GM19023 (cell line): Measurements from ENCODE around the gene CRYBG2.

ENCODE experiments used
- ATAC-seq: cut with Tn5 transposase; IDR thresholded peaks from one replicate; pipeline ENCODE4 v1.9.1; 2021; ENCODE audit warnings: mild to moderate bottlenecking, moderate library complexity; ENCODE audit not compliant: unreplicated experiment

The CRYBG2 gene

DNA sequence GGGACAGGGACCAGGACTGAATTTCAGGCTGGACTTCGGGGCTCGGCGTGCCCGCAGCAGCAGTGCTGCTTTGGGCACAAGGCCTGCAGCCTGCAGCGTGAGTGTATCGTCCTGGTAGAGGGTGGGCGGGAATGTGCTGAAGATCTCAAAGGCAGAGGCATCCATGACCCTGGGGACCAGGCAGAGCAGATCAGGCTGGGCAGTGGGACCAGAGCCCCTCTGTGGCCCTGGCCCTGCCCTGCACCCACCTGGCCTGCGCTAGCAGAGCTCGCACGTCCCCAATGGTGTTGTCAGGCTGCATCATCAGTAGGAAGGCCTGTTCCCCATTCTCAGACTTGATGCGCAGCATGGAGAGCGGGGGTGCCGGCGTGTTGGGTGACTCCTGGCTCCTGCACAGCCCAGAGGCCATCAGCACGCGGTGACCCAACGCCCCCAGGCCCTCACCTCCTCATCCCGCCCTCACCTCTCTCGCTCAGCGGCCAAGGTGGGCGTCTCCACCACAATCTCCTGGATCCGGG is 71.5 kb downstream of the CRYBG2 start:
- ATAC-seq, result no peak

DNA sequence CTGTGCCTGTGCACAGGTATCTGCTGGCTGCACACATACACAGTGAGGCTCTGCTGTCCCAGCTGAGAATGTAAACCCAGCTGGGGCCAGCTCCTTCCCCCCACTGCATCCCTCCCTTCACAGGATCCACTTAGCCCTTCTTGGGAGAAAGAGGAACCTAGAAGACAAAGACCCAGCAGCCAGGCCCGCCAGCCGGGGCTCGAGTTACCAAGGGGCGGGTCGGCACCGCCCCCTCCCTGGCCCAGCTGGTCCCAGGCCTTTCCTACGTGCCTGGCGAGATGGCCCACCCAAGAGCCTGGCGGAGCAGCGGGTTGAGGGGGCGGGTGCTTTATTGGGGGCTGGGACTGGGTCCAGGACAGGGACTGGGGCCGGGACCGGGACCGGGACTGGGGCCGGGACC is 72.0 kb downstream of the CRYBG2 start:
- no peak for ATAC-seq

DNA sequence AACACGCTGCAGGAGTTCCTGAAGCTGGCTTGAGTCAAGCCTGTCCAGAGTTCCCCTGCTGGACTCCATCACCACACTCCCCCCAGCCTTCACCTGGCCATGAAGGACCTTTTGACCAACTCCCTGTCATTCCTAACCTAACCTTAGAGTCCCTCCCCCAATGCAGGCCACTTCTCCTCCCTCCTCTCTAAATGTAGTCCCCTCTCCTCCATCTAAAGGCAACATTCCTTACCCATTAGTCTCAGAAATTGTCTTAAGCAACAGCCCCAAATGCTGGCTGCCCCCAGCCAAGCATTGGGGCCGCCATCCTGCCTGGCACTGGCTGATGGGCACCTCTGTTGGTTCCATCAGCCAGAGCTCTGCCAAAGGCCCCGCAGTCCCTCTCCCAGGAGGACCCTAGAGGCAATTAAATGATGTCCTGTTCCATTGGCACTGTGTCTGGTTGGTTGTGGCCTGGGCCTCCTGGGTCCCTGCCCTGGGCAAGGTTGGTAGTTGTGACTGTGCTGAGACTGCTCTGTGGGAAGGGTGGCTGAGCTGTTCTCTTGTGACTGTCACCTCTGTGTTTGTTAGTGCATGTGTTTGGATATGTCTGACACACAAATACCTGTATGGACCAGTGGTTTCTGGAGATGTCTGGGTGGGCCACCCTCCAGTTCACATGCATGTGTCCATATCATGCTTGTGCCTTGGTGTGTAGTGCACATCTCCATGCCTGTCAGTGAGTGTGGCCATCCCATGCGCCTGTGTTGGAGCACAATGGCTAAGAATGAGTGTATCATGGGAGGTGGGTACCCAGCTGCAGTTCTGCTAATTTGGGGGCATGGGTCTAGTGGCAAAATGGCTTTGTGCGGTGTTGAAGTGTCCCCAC is 72.6 kb downstream of the CRYBG2 start:
- ATAC-seq, result no peak

DNA sequence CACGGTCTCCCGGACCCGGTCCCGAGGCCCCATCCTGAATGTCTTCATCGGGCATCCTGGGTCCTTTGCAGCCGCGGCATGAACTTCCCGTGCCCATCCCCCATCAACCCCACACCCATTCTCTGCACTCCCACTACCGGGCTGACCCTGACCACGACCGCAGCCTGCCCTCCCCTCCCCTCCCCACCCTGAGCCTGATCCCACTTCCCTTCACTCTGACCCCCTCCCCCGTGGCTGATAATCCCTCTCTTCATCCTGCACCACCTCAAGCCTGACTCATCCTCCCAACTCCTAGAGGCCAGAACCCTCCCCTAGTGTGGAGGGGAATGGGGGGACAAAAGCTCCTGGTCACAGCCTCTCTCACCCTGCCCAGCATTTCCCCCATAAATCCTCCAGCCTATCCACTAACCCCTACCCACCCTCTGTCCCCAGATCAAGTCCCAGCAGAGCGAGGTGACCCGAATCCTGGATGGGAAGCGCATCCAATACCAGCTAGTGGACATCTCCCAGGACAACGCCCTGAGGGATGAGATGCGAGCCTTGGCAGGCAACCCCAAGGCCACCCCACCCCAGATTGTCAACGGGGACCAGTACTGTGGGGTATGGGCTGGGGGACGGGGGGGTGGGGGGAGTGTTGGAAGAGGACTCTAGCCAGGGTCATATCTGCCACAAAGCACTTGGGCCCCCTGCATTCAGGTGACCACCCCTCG is 73.4 kb downstream of the CRYBG2 start:
- no peak for ATAC-seq

DNA sequence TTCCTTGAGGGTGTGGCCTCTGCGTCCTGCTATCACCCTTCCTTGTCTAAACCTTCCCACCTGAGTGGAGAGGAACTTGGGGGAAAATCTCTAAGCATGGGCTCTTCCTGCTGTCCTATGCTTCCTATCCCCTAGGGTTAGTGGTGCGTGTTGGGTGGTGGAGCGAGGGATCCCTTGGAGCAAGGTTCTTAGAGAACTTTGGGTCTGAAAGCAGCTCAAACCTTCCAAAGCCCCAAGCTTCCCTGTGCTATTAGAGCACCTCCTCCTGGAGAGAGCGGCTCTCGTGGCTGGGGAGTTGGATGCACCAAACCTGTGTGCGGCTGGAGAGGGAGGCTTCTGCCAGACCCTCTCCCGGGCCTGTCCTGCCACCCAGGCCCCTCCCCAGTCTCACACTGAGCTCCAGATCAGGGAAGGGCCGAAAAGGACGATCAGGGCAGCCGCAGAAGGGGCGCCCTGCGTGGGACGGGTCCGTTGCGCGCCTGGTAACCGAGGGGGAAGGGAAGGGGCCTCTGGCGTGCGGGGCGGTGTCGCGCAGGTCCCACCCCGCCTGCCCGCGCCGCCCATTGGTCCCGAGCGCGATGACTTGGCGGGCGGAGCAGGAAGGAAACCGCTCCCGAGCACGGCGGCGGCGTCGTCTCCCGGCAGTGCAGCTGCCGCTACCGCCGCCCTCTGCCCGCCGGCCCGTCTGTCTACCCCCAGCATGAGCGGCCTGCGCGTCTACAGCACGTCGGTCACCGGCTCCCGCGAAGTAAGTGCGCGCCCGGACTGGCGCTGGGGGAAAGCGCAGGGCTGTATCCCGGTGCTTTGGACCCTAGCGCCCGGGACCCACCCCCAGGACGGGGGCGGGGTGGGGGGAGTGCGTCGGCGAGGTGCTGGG is 74.2 kb downstream of the CRYBG2 start, which contains the start of gene SH3BGRL3:
TSS of gene SH3BGRL3 (plus strand) at position 631 of the 877 bp plus-strand sequence. CDS start at position 701, 70 bp downstream.
- peak; percentile 72 for ATAC-seq

DNA sequence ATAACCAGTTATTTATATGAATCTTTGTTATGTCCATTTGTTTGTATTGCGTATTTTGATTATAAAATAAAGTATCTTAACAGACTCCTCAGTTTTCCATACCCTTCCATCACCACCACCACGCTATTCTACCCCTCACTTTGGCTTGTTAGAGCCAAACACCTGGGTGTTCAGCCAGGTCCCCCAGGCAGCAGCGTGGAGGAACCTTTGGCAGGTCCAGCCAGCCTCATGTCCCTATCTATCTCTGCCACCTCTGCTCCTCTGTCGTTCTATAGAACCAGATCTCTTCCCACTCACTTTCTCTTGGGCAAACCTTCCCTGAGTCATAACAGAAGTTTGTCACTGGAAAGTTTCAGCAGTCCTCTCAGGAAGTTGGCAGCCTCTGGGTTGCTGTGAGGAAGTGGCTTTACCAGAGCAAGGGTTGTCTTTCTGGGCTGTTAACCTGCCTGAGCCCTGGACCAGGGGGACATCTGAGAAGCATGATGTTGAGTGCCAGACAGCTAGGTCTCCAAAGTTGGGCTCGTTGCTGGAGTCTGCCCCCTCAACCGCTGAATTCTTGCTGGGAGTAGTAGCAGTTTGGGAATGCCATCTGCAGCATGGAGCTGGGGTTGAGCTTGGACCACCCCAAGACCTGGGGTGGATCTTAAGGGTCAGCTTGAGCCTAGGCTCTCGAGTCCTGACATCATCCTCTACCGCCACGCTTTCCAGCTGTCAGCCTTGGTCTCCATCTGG is 75.0 kb downstream of the CRYBG2 start:
- no peak for ATAC-seq

DNA sequence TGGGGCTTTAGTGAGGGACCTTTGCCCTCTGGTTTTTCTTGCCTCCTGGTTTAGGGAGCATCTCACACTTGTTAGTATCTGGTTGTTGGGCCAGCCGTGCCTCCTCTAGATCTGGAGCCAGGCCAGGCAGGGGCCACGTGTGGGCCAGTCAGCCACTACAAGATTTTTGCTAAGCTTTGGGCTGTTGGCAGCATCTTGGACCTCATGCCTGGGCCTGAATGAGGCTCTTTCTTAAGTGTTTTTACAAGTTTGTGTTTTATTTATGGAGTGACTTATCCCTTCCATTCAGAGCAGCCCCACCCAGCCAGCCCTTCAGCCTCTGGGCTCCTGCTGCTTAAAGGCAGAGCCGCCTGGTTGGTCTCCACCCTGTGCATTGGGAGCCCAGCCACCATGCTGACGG is 75.6 kb downstream of the CRYBG2 start:
- no peak for ATAC-seq

DNA sequence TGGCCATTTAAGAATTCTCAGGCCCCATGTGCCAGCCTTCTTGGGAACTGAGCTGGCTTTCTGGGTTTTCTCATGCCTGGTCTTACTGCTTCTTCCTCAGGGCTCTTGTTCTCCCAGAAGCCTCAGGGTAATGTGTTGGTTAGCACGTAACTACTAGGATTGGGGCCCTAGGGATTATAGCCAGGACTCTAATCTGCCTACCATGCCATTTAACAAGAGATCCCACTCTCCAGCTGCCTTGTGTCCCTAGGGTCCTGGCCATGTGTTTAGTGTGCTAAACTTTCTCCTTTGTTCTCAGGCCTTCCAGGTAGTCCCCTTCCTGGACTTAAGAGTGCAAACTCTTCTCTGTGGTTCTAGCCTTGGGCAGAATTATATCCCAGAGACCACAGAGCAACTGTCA is 76.2 kb downstream of the CRYBG2 start:
- ATAC-seq, result no peak

DNA sequence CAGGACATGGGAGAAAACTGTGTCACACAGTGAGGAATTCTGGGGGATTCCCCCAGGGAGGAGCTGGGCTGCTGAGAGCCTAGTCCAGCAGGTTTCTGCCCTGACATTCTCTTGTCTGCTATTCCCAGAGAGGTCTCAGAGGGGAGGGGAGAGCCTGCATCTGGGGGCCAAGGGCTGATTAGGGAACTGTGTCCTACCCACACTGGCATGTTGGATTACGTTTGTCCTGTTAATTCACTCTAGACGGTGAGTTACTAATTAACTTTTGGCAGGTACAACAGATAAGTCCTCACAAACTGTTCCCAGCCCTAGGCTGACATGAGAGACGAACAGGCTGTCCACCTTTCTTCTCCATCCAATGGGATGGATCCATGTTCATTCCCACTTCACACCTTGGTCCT is 76.7 kb downstream of the CRYBG2 start:
- no peak for ATAC-seq

DNA sequence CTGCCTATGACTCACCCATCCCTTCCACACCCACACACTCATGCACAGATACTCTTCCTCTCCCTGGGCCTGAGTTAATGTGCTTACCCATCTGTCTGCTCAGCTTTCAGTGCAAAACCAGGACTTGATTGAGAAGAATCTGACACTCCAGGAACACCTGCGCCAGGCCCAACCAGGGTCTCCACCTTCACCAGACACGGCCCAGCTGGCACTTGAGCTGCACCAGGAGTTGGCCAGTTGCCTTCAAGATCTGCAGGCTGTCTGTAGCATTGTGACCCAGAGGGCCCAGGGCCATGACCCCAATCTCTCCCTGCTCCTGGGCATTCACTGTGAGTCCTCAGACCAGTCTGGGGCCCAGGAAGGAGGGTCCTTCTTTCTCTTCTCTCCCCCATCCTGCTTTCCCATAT is 77.5 kb downstream of the CRYBG2 start:
- ATAC-seq, result no peak

DNA sequence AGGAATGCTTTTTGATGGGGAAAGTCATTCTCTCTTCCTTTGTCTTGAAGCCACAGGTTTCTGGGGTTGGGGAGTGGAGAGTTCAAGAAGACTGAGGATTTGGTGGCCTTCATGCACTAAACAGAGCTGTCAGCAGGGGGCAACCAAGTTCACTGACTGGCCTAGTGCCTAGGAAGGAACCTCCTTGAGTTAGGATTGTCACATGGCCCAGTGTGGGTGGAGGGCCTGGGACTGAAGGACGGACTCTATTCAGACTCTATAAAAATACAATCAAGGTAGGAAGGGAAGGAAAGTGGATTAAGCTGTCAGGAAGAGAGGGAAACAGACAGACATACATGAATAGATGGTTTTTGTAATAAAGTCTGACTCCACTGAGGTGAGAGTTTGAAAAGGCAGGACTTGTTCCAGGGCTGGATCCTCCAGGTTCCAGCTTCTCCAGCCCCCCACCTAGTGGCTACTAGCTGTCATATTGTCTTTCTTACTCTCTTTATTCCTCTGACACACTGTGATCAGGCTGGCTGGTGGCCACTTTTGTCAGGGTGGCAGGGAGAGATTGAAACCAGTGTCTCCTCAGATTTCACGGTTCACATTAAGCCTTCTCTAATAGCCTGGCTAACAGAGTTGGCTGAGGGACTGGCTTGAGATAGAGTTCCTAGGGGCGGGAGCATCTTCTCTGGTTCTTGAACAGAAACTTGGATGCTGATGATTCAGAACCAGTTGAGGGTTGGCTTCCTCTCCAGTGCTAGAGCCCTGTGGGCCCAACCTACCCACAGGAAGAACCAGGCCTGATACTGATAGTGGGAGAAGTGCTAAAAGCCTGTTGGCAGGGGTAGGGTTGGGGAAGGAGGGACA is 78.1 kb downstream of the CRYBG2 start:
- no peak for ATAC-seq

DNA sequence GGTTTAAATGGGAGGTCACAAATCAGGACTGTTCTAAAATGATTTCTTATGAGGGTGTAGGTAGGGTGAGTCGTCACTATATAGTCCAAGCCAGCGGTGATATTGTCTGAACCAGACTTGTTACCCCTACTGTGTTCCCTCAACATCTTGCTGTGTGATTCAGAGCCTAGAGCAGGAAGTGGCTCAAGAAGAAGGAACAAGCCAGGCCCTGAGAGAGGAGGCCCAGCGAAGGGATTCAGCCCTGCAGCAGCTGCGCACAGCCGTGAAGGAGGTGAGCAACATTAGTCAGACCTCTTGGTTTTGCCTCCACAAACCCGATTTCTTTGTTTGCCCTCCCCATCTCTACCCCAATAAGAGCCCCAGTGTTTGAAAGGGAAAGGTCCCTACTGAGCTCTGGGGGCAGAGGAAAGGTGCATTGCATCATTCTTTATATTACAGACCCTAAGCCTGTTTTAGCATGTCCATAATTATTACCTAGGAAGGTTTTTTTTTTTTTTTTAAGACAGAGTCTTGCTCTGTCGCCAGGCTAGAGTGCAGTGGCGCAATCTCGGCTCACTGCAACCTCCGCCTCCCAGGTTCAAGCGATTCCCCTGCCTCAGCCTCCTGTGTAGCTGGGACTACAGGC is 79.0 kb downstream of the CRYBG2 start:
- ATAC-seq, result no peak
